H1 (cell line): ENCODE data around the gene ESD. TPM values are rescaled to one million over a fixed set of nuclear protein-coding genes. Genes with fewer than 3 reads are reported as not detected.

Source experiments
- CTCF ChIA-PET: fragments of 300-600 bp; sonication (Branson Sonifier 250); formaldehyde crosslinking; loops from one replicate; lab custom pipeline; 2021; ENCODE audit not compliant: partially characterized antibody; lab: Charles Lee
- POLR2A ChIA-PET: fragments of 300-600 bp; sonication (Branson Sonifier 250); formaldehyde crosslinking; loops from one replicate; lab custom pipeline; 2021; ENCODE audit warnings: inconsistent platforms; ENCODE audit not compliant: partially characterized antibody; lab: Charles Lee
- DNase-seq, 2 experiments: peaks; one replicate each; pipeline versions ENCODE4 v3.0.0 to v3.0.0-alpha.2; 2010 to 2022; ENCODE audit warnings: low spot score in 2 of 2, low read depth in 1 of 2, mixed read lengths in 1 of 2
- FAIRE-seq: peaks from 2 replicates; lab custom pipeline; 2011; peaks lifted over from hg19 to GRCh38; lab: Jason Lieb, UNC
- H2AFZ ChIP-seq: 2 replicates; pipeline ENCODE4 v1.8.1; 2012; ENCODE audit warnings: low read length, inconsistent platforms
- H2AK5ac ChIP-seq: 2 replicates; pipeline ENCODE4 v1.6.1; 2013; ENCODE audit warnings: low read depth, low read length
- H2BK120ac ChIP-seq: replicated peaks from 2 replicates; pipeline ENCODE3; 2013; ENCODE audit warnings: low read depth, low read length, inconsistent platforms
- H2BK12ac ChIP-seq: 2 replicates; pipeline ENCODE4 v1.6.1; 2013; ENCODE audit warnings: low read depth, low read length
- H2BK15ac ChIP-seq: 2 replicates; pipeline ENCODE4 v1.6.1; 2013; ENCODE audit warnings: low read length
- H2BK20ac ChIP-seq: 2 replicates; pipeline ENCODE4 v1.6.1; 2013; ENCODE audit warnings: low read length
- H2BK5ac ChIP-seq: 2 replicates; pipeline ENCODE4 v1.6.1; 2013; ENCODE audit warnings: low read depth, low read length
- H3K14ac ChIP-seq: 2 replicates; pipeline ENCODE4 v1.6.1; 2013; ENCODE audit warnings: inconsistent platforms; ENCODE audit not compliant: insufficient read length
- H3K18ac ChIP-seq: 2 replicates; pipeline ENCODE4 v1.6.1; 2013; ENCODE audit warnings: low read length; ENCODE audit errors: extremely low read depth
- H3K23ac ChIP-seq: 2 replicates; pipeline ENCODE4 v1.6.1; 2013; ENCODE audit warnings: inconsistent platforms; ENCODE audit not compliant: insufficient read length
- H3K23me2 ChIP-seq: 2 replicates; pipeline ENCODE4 v1.6.1; 2013; ENCODE audit warnings: low read depth, low read length
- H3K27ac ChIP-seq: 2 replicates; pipeline ENCODE4 v1.6.1; 2011; ENCODE audit warnings: low read depth, low read length, inconsistent platforms
- H3K27me3 ChIP-seq, 4 experiments: replicated peaks in 1 of 4; 1 replicate in 1 of 4; 2 replicates in 3 of 4; pipeline versions ENCODE4 v1.6.1 to v1.8.1; 2011 to 2013; ENCODE audit warnings: low read length in 3 of 4, mild to moderate bottlenecking in 3 of 4, inconsistent platforms in 2 of 4, mixed read lengths in 2 of 4, moderate library complexity in 1 of 4; ENCODE audit not compliant: control insufficient read depth in 3 of 4, insufficient read depth in 3 of 4; ENCODE audit errors: extremely low read depth in 1 of 4
- H3K36me3 ChIP-seq, 4 experiments: 2 replicates each; pipeline versions ENCODE4 v1.6.1 to v1.8.1; 2011 to 2013; ENCODE audit warnings: mild to moderate bottlenecking in 4 of 4, low read length in 3 of 4, moderate library complexity in 2 of 4, control low read depth in 1 of 4, inconsistent platforms in 1 of 4; ENCODE audit not compliant: insufficient read depth in 4 of 4, control insufficient read depth in 2 of 4
- H3K4ac ChIP-seq: replicated peaks from 2 replicates; pipeline ENCODE3; 2013; ENCODE audit warnings: low read length, low read depth, mixed read lengths, inconsistent platforms; ENCODE audit not compliant: insufficient read length
- H3K4me1 ChIP-seq, 4 experiments: replicated peaks in 1 of 4; 1 replicate in 1 of 4; 2 replicates in 3 of 4; pipeline versions ENCODE4 v1.6.1 to v1.8.1; 2011 to 2013; ENCODE audit warnings: low read length in 3 of 4, inconsistent platforms in 2 of 4, mixed read lengths in 1 of 4; ENCODE audit not compliant: insufficient read depth in 4 of 4, control insufficient read depth in 3 of 4
- H3K4me2 ChIP-seq, 2 experiments: 2 replicates each; pipeline versions ENCODE4 v1.6.1 to v1.8.1; 2011 to 2013; ENCODE audit warnings: low read depth in 2 of 2, low read length in 2 of 2, control low read depth in 1 of 2, inconsistent platforms in 1 of 2, mild to moderate bottlenecking in 1 of 2; ENCODE audit not compliant: insufficient read depth in 1 of 2
- H3K4me3 ChIP-seq, 4 experiments: fragments of 200-600, 300-600 bp in 1 of 4; sonication (generic), shearing (Covaris generic), sonication (Bioruptor Twin) in 1 of 4; 2 replicates each; pipeline versions ENCODE4 v1.5.1 to v1.8.1; 2011 to 2016; ENCODE audit warnings: low read length in 4 of 4, low read depth in 3 of 4, control low read depth in 2 of 4, inconsistent platforms in 2 of 4, mild to moderate bottlenecking in 2 of 4, mixed read lengths in 1 of 4, moderate library complexity in 1 of 4; ENCODE audit not compliant: insufficient read depth in 2 of 4; ENCODE audit errors: extremely low read depth in 1 of 4
- H3K56ac ChIP-seq: replicated peaks from 2 replicates; pipeline ENCODE3; 2013; ENCODE audit warnings: low read depth, mild to moderate bottlenecking, mixed read lengths, low read length, inconsistent platforms; ENCODE audit not compliant: insufficient read length
- H3K79me1 ChIP-seq: 2 replicates; pipeline ENCODE4 v1.6.1; 2013; ENCODE audit warnings: low read depth, low read length, control low read depth
- H3K79me2 ChIP-seq, 2 experiments: 2 replicates each; pipeline versions ENCODE4 v1.6.1 to v1.8.1; 2012 to 2013; ENCODE audit warnings: low read length in 2 of 2, mild to moderate bottlenecking in 2 of 2, inconsistent platforms in 1 of 2; ENCODE audit not compliant: insufficient read depth in 2 of 2, control insufficient read depth in 1 of 2
- H3K9ac ChIP-seq, 4 experiments: replicated peaks in 1 of 4; 1 replicate in 1 of 4; 2 replicates in 3 of 4; pipeline versions ENCODE4 v1.6.1 to v1.8.1; 2011 to 2013; ENCODE audit warnings: low read depth in 3 of 4, low read length in 3 of 4, control low read depth in 2 of 4, mild to moderate bottlenecking in 2 of 4, moderate library complexity in 2 of 4, inconsistent platforms in 1 of 4; ENCODE audit errors: extremely low read depth in 1 of 4
- H3K9me3 ChIP-seq, 2 experiments: 2 replicates each; pipeline versions ENCODE4 v1.6.1 to v1.8.1; 2012 to 2013; ENCODE audit warnings: mild to moderate bottlenecking in 2 of 2, moderate library complexity in 2 of 2, control low read depth in 1 of 2, inconsistent platforms in 1 of 2, low read depth in 1 of 2, low read length in 1 of 2, mixed read lengths in 1 of 2; ENCODE audit not compliant: insufficient read depth in 2 of 2
- H4K20me1 ChIP-seq, 2 experiments: replicated peaks in 1 of 2; 2 replicates each; pipeline versions ENCODE3 to v1.8.1; 2011 to 2013; ENCODE audit warnings: inconsistent platforms in 2 of 2, low read length in 2 of 2, mild to moderate bottlenecking in 1 of 2; ENCODE audit not compliant: insufficient read depth in 2 of 2, control insufficient read depth in 1 of 2
- H4K5ac ChIP-seq: 2 replicates; pipeline ENCODE4 v1.6.1; 2013; ENCODE audit warnings: low read length, low read depth, mixed read lengths, inconsistent platforms; ENCODE audit not compliant: insufficient read length
- H4K8ac ChIP-seq: 2 replicates; pipeline ENCODE4 v1.8.0; 2013; ENCODE audit warnings: mild to moderate bottlenecking, moderate library complexity, low read length, inconsistent platforms; ENCODE audit not compliant: insufficient read depth; ENCODE audit errors: extremely low read depth
- H4K91ac ChIP-seq: replicated peaks from 2 replicates; pipeline ENCODE3; 2013; ENCODE audit warnings: low read length, mixed read lengths, inconsistent platforms; ENCODE audit not compliant: insufficient read length
- BRCA1 ChIP-seq: IDR thresholded peaks from 2 replicates; pipeline ENCODE4 v1.6.1; 2012; ENCODE audit warnings: low read depth, low read length, improper control_type of control experiment
- CBX8 ChIP-seq: fragments of 300-800, 300-1000 bp; sonication (generic); IDR thresholded peaks from 2 replicates; pipeline ENCODE4 v1.7.1; 2016; ENCODE audit warnings: low read depth, low read length, borderline replicate concordance
- CHD1 ChIP-seq: IDR thresholded peaks from 2 replicates; pipeline ENCODE4 v1.6.1; 2012; ENCODE audit warnings: low read depth, low read length, improper control_type of control experiment
- GTF2F1 ChIP-seq: IDR thresholded peaks from 2 replicates; pipeline ENCODE4 v1.6.1; 2012; ENCODE audit warnings: low read depth, low read length, improper control_type of control experiment, borderline replicate concordance
- MAFK ChIP-seq: IDR thresholded peaks from 2 replicates; pipeline ENCODE4 v1.6.1; 2012; ENCODE audit warnings: low read depth, mild to moderate bottlenecking, improper control_type of control experiment, low read length
- NRF1 ChIP-seq: IDR thresholded peaks from 2 replicates; pipeline ENCODE4 v1.6.1; 2011; ENCODE audit warnings: mild to moderate bottlenecking, low read depth, low read length, improper control_type of control experiment
- POLR2AphosphoS5 ChIP-seq: IDR thresholded peaks from 2 replicates; pipeline ENCODE4 v1.6.1; 2011; ENCODE audit warnings: low read depth, low read length
- RNF2 ChIP-seq: fragments of 200-900, 300-1000 bp; sonication (generic); IDR thresholded peaks from 2 replicates; pipeline ENCODE4 v1.7.1; 2016; ENCODE audit warnings: borderline replicate concordance, low read depth, mild to moderate bottlenecking, antibody characterized with exemption, low read length; ENCODE audit not compliant: poor library complexity, severe bottlenecking; ENCODE audit errors: missing control alignments
- SP2 ChIP-seq: IDR thresholded peaks from 2 replicates; pipeline ENCODE4 v1.6.1; 2012; ENCODE audit warnings: mild to moderate bottlenecking, low read length, inconsistent platforms
- SP4 ChIP-seq: IDR thresholded peaks from 2 replicates; pipeline ENCODE4 v1.6.1; 2012; ENCODE audit warnings: low read length, inconsistent platforms
- TAF1 ChIP-seq: IDR thresholded peaks from 2 replicates; pipeline ENCODE4 v1.6.1; 2011; ENCODE audit warnings: mild to moderate bottlenecking, low read depth, low read length
- USF2 ChIP-seq: IDR thresholded peaks from 2 replicates; pipeline ENCODE4 v1.6.1; 2011; ENCODE audit warnings: low read length, improper control_type of control experiment
- WGBS, 2 experiments: shearing (Covaris generic) in 1 of 2; methylation state at CpG; one replicate each; pipeline versions ENCODE4 v1.1.6 to v1.1.7; 2013 to 2015; ENCODE audit warnings: low lambda C conversion rate in 2 of 2, mixed read lengths in 2 of 2, inconsistent platforms in 1 of 2, low coverage in 1 of 2, missing lambda C conversion rate in 1 of 2; ENCODE audit not compliant: insufficient replicate concordance in 2 of 2, insufficient coverage in 1 of 2, insufficient read length in 1 of 2; ENCODE audit errors: extremely low coverage in 1 of 2, missing lambda C conversion rate in 1 of 2; 5-methylcytosine and 5-hydroxymethylcytosine counted together
- polyA plus RNA-seq, 7 experiments: library from polyadenylated mRNA; depleted of rRNA in 3 of 7; stranded (reverse) in 5 of 7; unstranded in 2 of 7; fragments of >200 nt in 5 of 7; fragments of 200-250 nt in 2 of 7; gene quantifications; 1 replicate in 5 of 7; 2 replicates in 1 of 7; 4 replicates in 1 of 7; pipeline versions ENCODE4 v1.2.1 to v1.2.3, GENCODE V29; 2011 to 2013; ENCODE audit warnings: missing spikeins in 2 of 7, mixed read lengths in 2 of 7
- total RNA-seq: library from RNA; stranded (reverse); fragmentation: NEBNext Ultra II Directional; extraction: Animal tissue kit (Norgen Biotek cat#: 25700); gene quantifications from 2 replicates; pipeline ENCODE4 v1.2.1, GENCODE V29; 2021

The ESD gene
- total and polyA plus RNA-seq, 2 of the 8 experiments (the other 6 are each of a cell fraction or from before 2014, with no cell fraction given), result 40.3 to 55.8 TPM

- H2AFZ ChIP-seq, result no peak overlapping the region
- H3K14ac ChIP-seq, result no peak overlapping the region
- DNase-seq (no peak), FAIRE-seq (no peak)
- H3K4me2 ChIP-seq, result no peak overlapping the region
- peaks cover 0 to 2% of the 10 kb centered on the region in 2 experiments for H4K20me1 ChIP-seq
- peaks cover 0 to 2% (median under 1%) of the 10 kb centered on the region in 4 experiments; a peak in 3 of 8 replicates for H3K36me3 ChIP-seq
- H3K9ac ChIP-seq, result no peak overlapping the region
- H3K9me3 ChIP-seq, result no peaks in the 10 kb centered on the region
- no peak overlapping the region for H2BK12ac ChIP-seq
- no peak overlapping the region; the same call in 1 of the 2 replicates for H2AK5ac ChIP-seq
- H3K4me3 ChIP-seq, result no peak overlapping the region
- no peaks in the 10 kb centered on the region for H3K27me3 ChIP-seq
- POLR2A ChIA-PET, result no interaction called here
- H3K27ac ChIP-seq, result no peak overlapping the region
- H3K79me2 ChIP-seq, result no peaks in the 10 kb centered on the region
- no peak overlapping the region for H3K4ac ChIP-seq
- H4K91ac ChIP-seq, result no peak overlapping the region
- no peaks in the 10 kb centered on the region; the same call in 1 of the 2 replicates for H3K23me2 ChIP-seq
- H2BK5ac ChIP-seq, result no peak overlapping the region
- no peak overlapping the region for H2BK20ac ChIP-seq
- H2BK120ac ChIP-seq, result no peak overlapping the region
- H3K23ac ChIP-seq, result no peak overlapping the region
- CTCF ChIA-PET, result interaction anchor here (1.2 kb wide), 2 partner anchors 9 to 52 kb away, joined by 3 to 4 read pairs; no protein-coding TSS in a partner anchor
- H4K5ac ChIP-seq, result no peak overlapping the region
- H3K56ac ChIP-seq, result no peak overlapping the region
- no peak overlapping the region for H2BK15ac ChIP-seq
- H3K4me1 ChIP-seq, result no peaks in the 10 kb centered on the region
- no peak overlapping the region for H3K18ac ChIP-seq
- 94% methylated on average over 2 of the region's 2 CpGs; no CpG with 5 or more reads in 1 of the 2 experiments for WGBS, 2 experiments
- no peak overlapping the region for H4K8ac ChIP-seq
- no peaks in the 10 kb centered on the region for H3K79me1 ChIP-seq
- TF ChIP-seq BRCA1 (no peak), MAFK (no peak), SP2 (no peak), SP4 (no peak), RNF2 (no peak), POLR2AphosphoS5 (no peak), GTF2F1 (no peak), CHD1 (no peak), NRF1 (no peak), TAF1 (no peak), CBX8 (no peak), USF2 (no peak)
Measured at GRCh38 chr13:46736541-46737310, 60.2 kb downstream of the ESD start.
